Glutamatergic neuron (in vitro differentiated cells): ENCODE measurements around the gene NEK6. TPM values are rescaled to one million over a fixed set of nuclear protein-coding genes. Genes with fewer than 3 reads are reported as not detected.

Experiments used
- DNase-seq: peaks from one replicate; pipeline ENCODE4 v3.0.0; 2022
- H3K27ac Mint-ChIP-seq: one replicate; pipeline ENCODE4 v1.8.0; 2020; ENCODE audit warnings: mild to moderate bottlenecking, mixed read lengths, inconsistent platforms; ENCODE audit not compliant: unreplicated experiment
- H3K27me3 Mint-ChIP-seq: one replicate; pipeline ENCODE4 v1.8.0; 2020; ENCODE audit warnings: mild to moderate bottlenecking, moderate library complexity, mixed read lengths, inconsistent platforms; ENCODE audit not compliant: unreplicated experiment
- H3K36me3 Mint-ChIP-seq: one replicate; pipeline ENCODE4 v1.8.0; 2020; ENCODE audit warnings: mild to moderate bottlenecking, mixed read lengths, inconsistent platforms; ENCODE audit not compliant: unreplicated experiment
- H3K4me1 Mint-ChIP-seq: one replicate; pipeline ENCODE4 v1.8.0; 2020; ENCODE audit warnings: mild to moderate bottlenecking, low read depth, mixed read lengths, inconsistent platforms; ENCODE audit not compliant: unreplicated experiment
- H3K4me3 Mint-ChIP-seq: one replicate; pipeline ENCODE4 v1.8.0; 2020; ENCODE audit warnings: mild to moderate bottlenecking, mixed read lengths, inconsistent platforms; ENCODE audit not compliant: unreplicated experiment
- H3K9me3 Mint-ChIP-seq: one replicate; pipeline ENCODE4 v1.8.0; 2020; ENCODE audit warnings: mild to moderate bottlenecking, moderate library complexity, mixed read lengths, inconsistent platforms; ENCODE audit not compliant: unreplicated experiment
- CTCF ChIP-seq: fragments of 200-600 bp; sonication (generic); IDR thresholded peaks from one replicate; pipeline ENCODE4 v1.5.0; 2021; ENCODE audit not compliant: partially characterized antibody, unreplicated experiment
- total RNA-seq: library from RNA; stranded (reverse); fragmentation: NEBNext Ultra II Directional; extraction: Animal tissue kit (Norgen Biotek cat#: 25700); gene quantifications from one replicate; pipeline ENCODE4 v1.2.1, GENCODE V29; 2021; ENCODE audit not compliant: unreplicated experiment

NEK6 gene
- total RNA-seq, 1 donor from 2014 or later = 5.4 TPM

GRCh38 chr9:124333203-124333579 lies 75.4 kb downstream of the NEK6 start:
- no peak for TF ChIP-seq CTCF
- Mint-ChIP-seq H3K27ac (peak overlapping the region; percentile 20), H3K4me3 (no peak overlapping the region), H3K36me3 (peaks cover 5% of the 10 kb centered on the region), H3K27me3 (peaks cover 5% of the 10 kb centered on the region), H3K4me1 (peaks cover 14% of the 10 kb centered on the region), H3K9me3 (peaks cover 7% of the 10 kb centered on the region)
- DNase-seq = no peak

- Mint-ChIP-seq H3K27ac (no peak overlapping the region), H3K36me3 (peaks cover 5% of the 10 kb centered on the region), H3K27me3 (peaks cover 9% of the 10 kb centered on the region), H3K4me3 (no peak overlapping the region), H3K9me3 (peaks cover 10% of the 10 kb centered on the region), H3K4me1 (peaks cover 14% of the 10 kb centered on the region)
- no peak for TF ChIP-seq CTCF
- DNase-seq = no peak
These were observed 77.0 kb downstream of the NEK6 start for GRCh38 chr9:124334568-124335319.

GRCh38 chr9:124335320-124335707 lies 77.6 kb downstream of the NEK6 start:
- no peak for DNase-seq
- peaks cover 5% of the 10 kb centered on the region for H3K36me3 Mint-ChIP-seq
- H3K27ac Mint-ChIP-seq = no peak overlapping the region
- H3K4me1 Mint-ChIP-seq = peaks cover 17% of the 10 kb centered on the region
- peaks cover 10% of the 10 kb centered on the region for H3K9me3 Mint-ChIP-seq
- no peak overlapping the region for H3K4me3 Mint-ChIP-seq
- no peak for TF ChIP-seq CTCF
- peaks cover 9% of the 10 kb centered on the region for H3K27me3 Mint-ChIP-seq

GRCh38 chr9:124337562-124337961 lies 79.8 kb downstream of the NEK6 start:
- peaks cover 8% of the 10 kb centered on the region for H3K27me3 Mint-ChIP-seq
- peak; percentile 1 for DNase-seq
- H3K9me3 Mint-ChIP-seq = peaks cover 7% of the 10 kb centered on the region
- H3K4me3 Mint-ChIP-seq = no peak overlapping the region
- H3K27ac Mint-ChIP-seq = no peak overlapping the region
- peaks cover 11% of the 10 kb centered on the region for H3K4me1 Mint-ChIP-seq
- TF ChIP-seq CTCF = no peak
- H3K36me3 Mint-ChIP-seq = peaks cover 5% of the 10 kb centered on the region

- Mint-ChIP-seq H3K27ac (no peak overlapping the region), H3K9me3 (peaks cover 8% of the 10 kb centered on the region), H3K4me1 (peaks cover 12% of the 10 kb centered on the region), H3K4me3 (no peak overlapping the region), H3K27me3 (peaks cover 9% of the 10 kb centered on the region), H3K36me3 (peaks cover 5% of the 10 kb centered on the region)
- peak; percentile 35 for DNase-seq
- TF ChIP-seq CTCF = no peak
These were observed 81.9 kb downstream of the NEK6 start for GRCh38 chr9:124339603-124340146.
